GM18505 (cell line): ENCODE results near the gene BEX2.
"Not testable (repeated sequence)": the region's sequence is repeated elsewhere in the genome, so short reads cannot be mapped to it uniquely, and the experiment has no call there.

Source experiments
- ATAC-seq: cut with Tn5 transposase; IDR thresholded peaks from one replicate; pipeline ENCODE4 v1.9.1; 2021; ENCODE audit not compliant: unreplicated experiment
- POLR2A ChIP-seq: IDR thresholded peaks from 4 replicates; pipeline ENCODE4 v1.6.1; 2011; ENCODE audit warnings: borderline replicate concordance; ENCODE audit not compliant: insufficient read depth, insufficient read length; ENCODE audit errors: extremely low read depth

Gene BEX2

GRCh38 chrX:103310555-103311398, at the start of gene BEX2:
Gene BEX2, minus strand, starts transcription at chrX:103310990. Its CDS starts 1,014 bp downstream, at chrX:103309976.
- ATAC-seq: peak; percentile 97

DNA sequence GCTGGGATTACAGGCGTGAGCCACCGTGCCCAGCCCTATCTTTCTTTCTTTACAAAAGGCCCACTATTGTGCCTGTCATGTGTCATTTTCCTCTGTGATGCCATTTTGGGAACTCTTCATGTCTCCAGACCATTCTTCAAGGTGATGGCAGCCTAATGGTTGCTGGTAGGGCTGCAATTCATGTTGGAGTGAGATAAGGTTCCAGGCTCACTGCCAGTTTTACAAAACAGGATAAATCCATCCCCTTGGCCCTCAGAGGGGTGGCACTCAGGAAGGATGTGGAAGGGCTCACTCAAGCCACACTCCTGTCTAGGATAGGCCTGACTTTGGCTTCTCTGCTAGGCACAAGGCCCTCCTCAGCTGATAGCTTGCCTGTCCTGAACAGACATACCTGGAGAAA, 49.3 kb upstream of the BEX2 start:
- ATAC-seq: no peak

More at GRCh38 chrX:103310555-103311398, at the start of gene BEX2:
- no peak for TF ChIP-seq POLR2A

DNA sequence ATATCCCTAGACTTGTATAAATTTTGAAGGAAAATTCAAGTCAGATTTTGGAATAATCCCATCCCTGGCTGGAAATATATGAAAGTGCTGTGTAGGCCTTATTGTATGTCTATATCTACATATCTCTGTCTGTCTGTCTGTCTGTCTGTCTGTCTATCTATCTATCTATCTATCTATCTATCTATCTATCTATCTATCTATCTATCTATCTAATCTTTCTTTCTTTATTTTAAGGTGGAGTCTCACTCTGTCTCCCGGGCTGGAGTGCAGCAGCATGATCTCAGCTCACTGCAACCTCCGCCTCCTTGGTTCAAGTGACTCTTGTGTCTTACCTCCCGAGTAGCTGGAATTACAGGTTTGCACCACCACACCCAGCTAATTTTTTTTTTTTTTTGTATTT, 48.8 kb upstream of the BEX2 start:
- ATAC-seq: not testable (repeated sequence)

More for the DNA sequence above, 49.3 kb upstream of the BEX2 start:
- TF ChIP-seq POLR2A: no peak

DNA sequence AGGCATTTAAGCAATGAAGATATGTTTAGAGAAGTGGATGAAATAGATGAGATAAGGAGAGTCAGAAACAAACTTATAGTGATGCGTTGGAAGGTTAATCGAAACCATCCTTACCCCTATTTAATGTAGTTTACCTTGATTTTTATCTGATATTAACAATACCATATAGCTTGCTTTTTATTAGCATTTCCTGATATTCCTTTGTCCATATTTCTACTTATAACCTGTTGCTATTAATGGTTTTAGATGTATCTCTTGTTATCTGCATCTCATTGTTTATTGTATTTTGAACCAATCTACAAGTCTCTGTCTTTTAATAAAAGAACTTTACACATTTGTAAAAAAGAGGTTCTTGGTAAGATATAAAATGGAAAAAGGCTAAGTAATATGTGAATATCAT, 47.1 kb upstream of the BEX2 start:
- no peak for ATAC-seq
- TF ChIP-seq POLR2A: no peak

GRCh38 chrX:103356858-103357257, 46.1 kb upstream of the BEX2 start:
- ATAC-seq: no peak
- TF ChIP-seq POLR2A: no peak

- no peak for ATAC-seq
- no peak for TF ChIP-seq POLR2A
Measured at GRCh38 chrX:103356130-103356798, 45.5 kb upstream of the BEX2 start, which contains the start of gene TCEAL9. Gene TCEAL9, plus strand, starts transcription at chrX:103356506. Its CDS starts 1,179 bp downstream, at chrX:103357685.

- TF ChIP-seq POLR2A: no peak
- ATAC-seq: no peak
Measured at GRCh38 chrX:103347682-103348397, 37.0 kb upstream of the BEX2 start.

- no peak for TF ChIP-seq POLR2A
- ATAC-seq: no peak
Measured at GRCh38 chrX:103344606-103345005, 33.8 kb upstream of the BEX2 start.

- ATAC-seq: peak; percentile 56
- no peak for TF ChIP-seq POLR2A
Measured at GRCh38 chrX:103343105-103343504, 32.3 kb upstream of the BEX2 start.

DNA sequence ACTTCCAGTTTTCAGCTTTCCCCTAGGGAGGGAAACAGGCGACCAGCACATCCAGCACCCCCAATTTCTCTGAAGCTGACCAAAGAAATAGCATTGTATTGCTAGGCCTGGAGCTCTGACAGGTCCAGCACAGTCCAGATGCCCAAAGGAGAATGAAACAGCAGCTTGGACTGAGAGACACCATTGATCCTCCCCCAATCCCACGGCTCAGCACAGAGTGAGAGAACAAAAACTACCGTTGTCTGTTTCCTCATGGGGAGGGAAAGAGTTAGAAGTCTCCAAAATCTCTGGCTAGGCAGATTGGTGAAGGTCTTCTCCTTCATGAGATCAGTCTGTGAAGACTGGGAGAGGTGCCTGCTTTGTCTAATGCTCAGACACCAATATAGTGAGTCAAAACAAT, 27.9 kb upstream of the BEX2 start:
- no peak for ATAC-seq
- no peak for TF ChIP-seq POLR2A

- ATAC-seq: no peak
- TF ChIP-seq POLR2A: no peak
Measured at GRCh38 chrX:103330681-103331288, 20.0 kb upstream of the BEX2 start.

DNA sequence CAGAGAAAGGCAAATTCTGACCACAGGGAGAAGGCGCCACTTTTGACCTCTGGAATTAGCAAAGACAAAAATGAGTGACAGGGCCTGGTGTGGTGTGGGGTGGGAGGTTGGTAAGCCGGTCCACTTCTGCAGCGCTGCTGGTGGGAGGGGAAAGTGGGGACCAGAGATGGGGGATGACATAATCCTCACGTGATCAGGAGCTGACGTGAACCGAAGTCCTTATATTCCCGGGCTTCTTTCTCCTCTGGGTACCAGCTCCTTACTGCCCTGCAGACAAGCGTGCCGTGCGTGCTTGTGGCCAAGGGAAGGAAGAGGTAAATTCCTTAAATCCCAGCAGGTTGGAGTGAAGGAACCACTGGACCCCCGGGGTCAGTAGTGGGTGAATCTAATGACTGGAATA, 19.2 kb upstream of the BEX2 start, which contains the start of gene TCEAL7:
TCEAL7 (plus strand) TSS at position 249 of the 400 bp plus-strand sequence. CDS start 1,165 bp downstream, outside the sequence.
- TF ChIP-seq POLR2A: no peak

GRCh38 chrX:103311399-103311780, 600 bp upstream of the BEX2 start:
- no peak for ATAC-seq
- TF ChIP-seq POLR2A: no peak

More for the DNA sequence above, 19.2 kb upstream of the BEX2 start, which contains the start of gene TCEAL7:
- ATAC-seq: no peak

DNA sequence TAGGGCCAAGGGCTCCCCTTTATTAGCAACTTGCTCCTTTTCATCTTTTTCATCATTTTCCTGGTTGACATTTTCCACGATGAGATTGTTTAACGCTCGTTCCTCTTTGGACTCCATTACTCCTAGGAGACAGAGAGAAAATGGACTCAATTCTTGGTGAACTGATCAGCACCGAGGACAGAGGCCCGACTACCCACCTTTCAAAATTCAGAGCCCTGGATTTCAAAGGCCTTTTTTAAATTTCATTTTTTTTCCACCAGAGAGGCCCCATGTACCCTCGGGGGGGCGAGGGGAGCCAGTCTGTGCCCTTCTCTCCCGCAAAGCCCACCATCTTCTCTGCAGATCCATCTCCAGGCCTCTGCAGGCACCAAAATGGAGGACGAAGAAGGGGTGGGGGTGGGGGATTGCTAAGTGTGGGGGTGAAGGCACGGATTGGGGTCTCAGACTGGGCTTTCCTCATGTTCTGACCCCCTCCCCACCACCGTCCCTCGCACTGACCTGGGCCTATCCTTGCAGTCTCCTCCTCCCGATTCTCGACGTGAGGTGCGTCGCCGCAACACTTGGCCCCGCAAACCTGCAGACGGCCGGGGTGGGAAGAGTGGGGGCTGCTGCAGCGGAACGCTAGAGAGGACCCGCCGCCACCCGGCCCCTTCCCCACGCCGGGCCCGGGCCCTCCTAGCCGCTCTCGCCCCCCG, 783 bp downstream of the BEX2 start:
- peak; percentile 2 for ATAC-seq
- TF ChIP-seq POLR2A: no peak

DNA sequence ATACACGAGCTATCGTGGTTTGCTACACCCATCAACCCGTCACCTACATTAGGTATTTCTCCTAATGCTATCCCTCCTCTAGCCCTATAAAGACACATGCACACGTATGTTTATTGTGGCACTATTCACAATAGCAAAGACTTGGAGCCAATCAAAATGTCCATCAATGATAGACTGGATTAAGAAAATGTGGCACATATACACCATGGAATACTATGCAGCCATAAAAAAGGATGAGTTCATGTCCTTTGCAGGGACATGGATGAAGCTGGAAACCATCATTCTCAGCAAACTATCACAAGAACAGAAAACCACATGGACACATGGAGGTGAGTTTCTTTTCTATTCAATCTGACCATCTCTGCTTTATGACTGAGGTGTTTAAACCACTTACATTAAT, 5.1 kb downstream of the BEX2 start:
- not testable (repeated sequence) for ATAC-seq
